ENCODE measurements around the gene RNF213.
A peak's percentile ranks its signal among the peaks of the same experiment; 100 is the strongest.
"Not testable (repeated sequence)": the region's sequence is repeated elsewhere in the genome, so short reads cannot be mapped to it uniquely, and the experiment has no call there.

Gene RNF213

GRCh38 chr17:80396157-80397033, 135.7 kb downstream of the RNF213 start:
- DNase-seq = no peak

- DNase-seq = no peak
These were observed 136.4 kb downstream of the RNF213 start for GRCh38 chr17:80397034-80397387.

- no peak for DNase-seq
These were observed 137.0 kb downstream of the RNF213 start for GRCh38 chr17:80397686-80398085.

GRCh38 chr17:80401086-80401485, 140.4 kb downstream of the RNF213 start:
- not testable (repeated sequence) for DNase-seq

- DNase-seq = not testable (repeated sequence)
These were observed 141.4 kb downstream of the RNF213 start for GRCh38 chr17:80402102-80402501.

- DNase-seq = no peak
These were observed 142.3 kb downstream of the RNF213 start for GRCh38 chr17:80402959-80403358.

GRCh38 chr17:80406146-80406545, 145.5 kb downstream of the RNF213 start:
- no peak for DNase-seq

- DNase-seq = not testable (repeated sequence)
These were observed 147.3 kb downstream of the RNF213 start for GRCh38 chr17:80407917-80408316.

GRCh38 chr17:80408872-80409271, 148.2 kb downstream of the RNF213 start:
- no peak for DNase-seq

GRCh38 chr17:80409626-80410025, 149.0 kb downstream of the RNF213 start:
- no peak for DNase-seq

GRCh38 chr17:80410441-80411087, 149.9 kb downstream of the RNF213 start:
- DNase-seq = not testable (repeated sequence)

- no peak for DNase-seq
These were observed 153.3 kb downstream of the RNF213 start for GRCh38 chr17:80413771-80414507.

- DNase-seq = no peak
These were observed 153.8 kb downstream of the RNF213 start for GRCh38 chr17:80414508-80414802.

GRCh38 chr17:80414803-80415625, 154.4 kb downstream of the RNF213 start, which contains the start of gene ENDOV:
TSS of gene ENDOV (plus strand) at chr17:80415167. CDS start at chr17:80415195, 28 bp downstream.
- DNase-seq = peak; percentile 100

- no peak for DNase-seq
These were observed 155.0 kb downstream of the RNF213 start for GRCh38 chr17:80415626-80416137.

- no peak for DNase-seq
These were observed 155.7 kb downstream of the RNF213 start for GRCh38 chr17:80416260-80416939.

- no peak for DNase-seq
These were observed 156.3 kb downstream of the RNF213 start for GRCh38 chr17:80416940-80417293.

GRCh38 chr17:80418589-80418988, 157.9 kb downstream of the RNF213 start:
- DNase-seq = no peak

- DNase-seq = no peak
These were observed 158.6 kb downstream of the RNF213 start for GRCh38 chr17:80419255-80419654.

GRCh38 chr17:80421381-80422090, 160.9 kb downstream of the RNF213 start:
- DNase-seq = no peak

GRCh38 chr17:80422276-80422675, 161.6 kb downstream of the RNF213 start:
- no peak for DNase-seq
